ENCODE results near the gene WDR70.

DNA sequence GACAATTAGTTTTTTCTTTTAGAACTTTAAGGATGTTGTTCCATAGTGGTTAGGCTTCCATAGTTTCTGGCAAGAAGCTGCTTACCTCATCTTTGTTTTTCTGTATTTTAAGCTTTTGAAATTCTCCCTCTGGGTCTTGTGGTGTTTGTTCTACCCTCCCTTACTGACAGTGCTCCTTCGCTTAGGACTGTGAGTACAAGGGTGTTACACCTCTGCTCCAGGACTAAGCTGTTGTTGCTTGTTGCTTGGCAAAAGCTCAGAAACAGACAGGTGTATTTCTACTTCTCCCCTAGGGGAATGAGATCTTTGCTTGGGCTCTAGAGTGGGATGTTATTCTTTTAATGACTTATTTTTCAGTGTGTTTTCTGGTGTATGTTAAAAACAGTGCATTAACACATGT, 225.2 kb downstream of the WDR70 start:
- no peak for TF ChIP-seq EP300 (IDR thresholded peaks at IDR 0.05)
- TF ChIP-seq, protein P1, sequence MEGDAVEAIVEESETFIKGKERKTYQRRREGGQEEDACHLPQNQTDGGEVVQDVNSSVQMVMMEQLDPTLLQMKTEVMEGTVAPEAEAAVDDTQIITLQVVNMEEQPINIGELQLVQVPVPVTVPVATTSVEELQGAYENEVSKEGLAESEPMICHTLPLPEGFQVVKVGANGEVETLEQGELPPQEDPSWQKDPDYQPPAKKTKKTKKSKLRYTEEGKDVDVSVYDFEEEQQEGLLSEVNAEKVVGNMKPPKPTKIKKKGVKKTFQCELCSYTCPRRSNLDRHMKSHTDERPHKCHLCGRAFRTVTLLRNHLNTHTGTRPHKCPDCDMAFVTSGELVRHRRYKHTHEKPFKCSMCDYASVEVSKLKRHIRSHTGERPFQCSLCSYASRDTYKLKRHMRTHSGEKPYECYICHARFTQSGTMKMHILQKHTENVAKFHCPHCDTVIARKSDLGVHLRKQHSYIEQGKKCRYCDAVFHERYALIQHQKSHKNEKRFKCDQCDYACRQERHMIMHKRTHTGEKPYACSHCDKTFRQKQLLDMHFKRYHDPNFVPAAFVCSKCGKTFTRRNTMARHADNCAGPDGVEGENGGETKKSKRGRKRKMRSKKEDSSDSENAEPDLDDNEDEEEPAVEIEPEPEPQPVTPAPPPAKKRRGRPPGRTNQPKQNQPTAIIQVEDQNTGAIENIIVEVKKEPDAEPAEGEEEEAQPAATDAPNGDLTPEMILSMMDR (IDR thresholded peaks at IDR 0.05) = no peak

Data from suprapubic skin (tissue), 3 donors.